ENCODE measurements around the gene SKIC8.
"Not testable (repeated sequence)": the region's sequence is repeated elsewhere in the genome, so short reads cannot be mapped to it uniquely, and the experiment has no call there.

The SKIC8 gene

GRCh38 chr15:78247911-78248310 is 51.5 kb downstream of the SKIC8 start:
- no peak for DNase-seq

GRCh38 chr15:78245976-78246620 is 53.3 kb downstream of the SKIC8 start:
- not testable (repeated sequence) for DNase-seq

GRCh38 chr15:78245392-78245791 is 54.0 kb downstream of the SKIC8 start:
- DNase-seq: not testable (repeated sequence)

GRCh38 chr15:78244893-78245292 is 54.5 kb downstream of the SKIC8 start:
- no peak for DNase-seq

GRCh38 chr15:78244101-78244500 is 55.3 kb downstream of the SKIC8 start:
- no peak for DNase-seq

GRCh38 chr15:78243491-78243941 is 55.9 kb downstream of the SKIC8 start:
- DNase-seq: no peak

GRCh38 chr15:78243058-78243457 is 56.4 kb downstream of the SKIC8 start:
- DNase-seq: no peak

GRCh38 chr15:78242128-78242527 is 57.3 kb downstream of the SKIC8 start:
- DNase-seq: peak; percentile 56

- DNase-seq: peak; percentile 71
Observed at GRCh38 chr15:78241017-78241416, 58.4 kb downstream of the SKIC8 start.

GRCh38 chr15:78239811-78240210 is 59.6 kb downstream of the SKIC8 start:
- DNase-seq: no peak

- no peak for DNase-seq
Observed at GRCh38 chr15:78237146-78237545, 62.3 kb downstream of the SKIC8 start.

GRCh38 chr15:78236491-78236890 is 62.9 kb downstream of the SKIC8 start:
- no peak for DNase-seq

GRCh38 chr15:78234515-78235040 is 64.8 kb downstream of the SKIC8 start, which contains the start of gene ACSBG1:
ACSBG1 (minus strand) TSS chr15:78234565; CDS start chr15:78234501, 64 bp downstream.
- no peak for DNase-seq

- DNase-seq: no peak
Observed at GRCh38 chr15:78233496-78233895, 65.9 kb downstream of the SKIC8 start.

Data from NCI-H69 (cell line).